Sigmoid colon (tissue), 3 donors: ENCODE results near the gene TRIM37.

ENCODE experiments used
- POLR2A ChIP-seq, 2 donors: fragments of 450-650 bp; IDR thresholded peaks; one replicate each; pipeline ENCODE4 v1.6.1; 2016; ENCODE audit warnings: antibody characterized with exemption in 2 of 2, mild to moderate bottlenecking in 2 of 2, moderate library complexity in 2 of 2
- TF ChIP-seq, protein P1 (sequence below), 4 experiments: fragments of 450-650 bp in 3 of 4; fragments of 200-600 bp in 1 of 4; IDR thresholded peaks; one replicate each; pipeline ENCODE4 v1.5.1; 2016 to 2019; ENCODE audit warnings: antibody characterized with exemption in 4 of 4, mild to moderate bottlenecking in 3 of 4, moderate library complexity in 2 of 4

DNA sequence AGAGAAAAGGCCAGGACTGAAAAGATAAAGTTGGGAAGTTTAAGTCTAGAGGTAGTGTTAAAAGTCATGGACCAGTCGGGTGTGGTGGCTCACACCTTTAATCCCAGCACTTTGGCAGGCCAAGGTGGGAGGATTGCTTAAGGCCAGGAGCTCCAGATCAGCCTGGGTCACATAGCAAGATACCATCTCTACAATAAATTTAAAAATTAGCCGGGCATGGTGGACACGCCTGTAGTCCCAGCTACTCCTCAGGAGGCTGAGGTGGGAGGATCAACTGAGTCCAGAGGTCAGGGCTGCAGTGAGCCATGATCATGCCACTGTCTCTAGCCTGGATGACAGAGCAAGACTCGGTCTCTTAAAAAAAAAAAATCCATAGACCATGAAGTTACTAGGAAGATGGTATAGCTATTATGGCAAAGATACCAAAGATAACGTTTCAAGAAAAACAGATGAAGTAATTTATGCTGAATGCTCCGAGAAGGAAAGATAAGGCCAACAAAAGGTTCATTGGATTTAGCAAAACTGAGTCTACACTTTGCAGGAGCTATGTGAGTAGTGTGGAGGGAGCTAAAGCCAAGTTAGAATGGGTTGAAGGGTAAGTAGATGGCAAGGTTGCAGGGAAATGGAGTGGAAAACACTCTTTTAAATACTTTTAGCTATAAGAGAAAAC lies 11.7 kb downstream of the TRIM37 start:
- TF ChIP-seq POLR2A (IDR thresholded peaks at IDR 0.05): no peak
- TF ChIP-seq, protein P1, sequence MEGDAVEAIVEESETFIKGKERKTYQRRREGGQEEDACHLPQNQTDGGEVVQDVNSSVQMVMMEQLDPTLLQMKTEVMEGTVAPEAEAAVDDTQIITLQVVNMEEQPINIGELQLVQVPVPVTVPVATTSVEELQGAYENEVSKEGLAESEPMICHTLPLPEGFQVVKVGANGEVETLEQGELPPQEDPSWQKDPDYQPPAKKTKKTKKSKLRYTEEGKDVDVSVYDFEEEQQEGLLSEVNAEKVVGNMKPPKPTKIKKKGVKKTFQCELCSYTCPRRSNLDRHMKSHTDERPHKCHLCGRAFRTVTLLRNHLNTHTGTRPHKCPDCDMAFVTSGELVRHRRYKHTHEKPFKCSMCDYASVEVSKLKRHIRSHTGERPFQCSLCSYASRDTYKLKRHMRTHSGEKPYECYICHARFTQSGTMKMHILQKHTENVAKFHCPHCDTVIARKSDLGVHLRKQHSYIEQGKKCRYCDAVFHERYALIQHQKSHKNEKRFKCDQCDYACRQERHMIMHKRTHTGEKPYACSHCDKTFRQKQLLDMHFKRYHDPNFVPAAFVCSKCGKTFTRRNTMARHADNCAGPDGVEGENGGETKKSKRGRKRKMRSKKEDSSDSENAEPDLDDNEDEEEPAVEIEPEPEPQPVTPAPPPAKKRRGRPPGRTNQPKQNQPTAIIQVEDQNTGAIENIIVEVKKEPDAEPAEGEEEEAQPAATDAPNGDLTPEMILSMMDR (IDR thresholded peaks at IDR 0.05): no peak
